Ovary (tissue), 9 donors: ENCODE measurements around the gene ICOSLG. TPM values are rescaled to one million over a fixed set of nuclear protein-coding genes. Genes with fewer than 3 reads are reported as not detected.
"Not testable (repeated sequence)": the region's sequence is repeated elsewhere in the genome, so short reads cannot be mapped to it uniquely, and the experiment has no call there.

Source experiments
- DNase-seq, 5 donors: peaks; one replicate each; pipeline ENCODE4 v3.0.0-alpha.2; 2019 to 2020
- H3K27ac ChIP-seq, 2 donors: fragments of 200-600 bp; one replicate each; pipeline versions ENCODE4 v1.5.1 to v1.8.0; 2019 to 2022
- H3K27me3 ChIP-seq: fragments of 200-600 bp; one replicate; pipeline ENCODE4 v1.8.0; 2022
- H3K36me3 ChIP-seq: fragments of 200-600 bp; sonication (generic); one replicate; pipeline ENCODE4 v1.5.1; 2019
- H3K4me1 ChIP-seq: one replicate; pipeline ENCODE4 v1.8.1; 2013; ENCODE audit warnings: mild to moderate bottlenecking, moderate library complexity; ENCODE audit not compliant: insufficient read depth
- H3K4me3 ChIP-seq: fragments of 200-600 bp; sonication (generic); one replicate; pipeline ENCODE4 v1.5.1; 2017
- H3K9me3 ChIP-seq, 2 donors: fragments of 200-600 bp in 1 of 2; sonication (generic) in 1 of 2; one replicate each; pipeline versions ENCODE4 v1.5.1 to v1.8.1; 2013 to 2019; ENCODE audit warnings: mild to moderate bottlenecking in 1 of 2, moderate library complexity in 1 of 2
- CTCF ChIP-seq, 3 donors: fragments of 450-650 bp in 2 of 3; fragments of 200-600 bp in 1 of 3; IDR thresholded peaks; one replicate each; pipeline versions ENCODE4 v1.5.1 to v1.8.0; 2016 to 2022; ENCODE audit warnings: antibody characterized with exemption in 3 of 3, mild to moderate bottlenecking in 1 of 3
- EP300 ChIP-seq: sonication (generic); formaldehyde crosslinking; IDR thresholded peaks from one replicate; pipeline ENCODE4 v1.6.1; 2017; ENCODE audit warnings: antibody characterized with exemption
- POLR2A ChIP-seq: fragments of 450-650 bp; IDR thresholded peaks from one replicate; pipeline ENCODE4 v1.6.1; 2017; ENCODE audit warnings: antibody characterized with exemption, mild to moderate bottlenecking, moderate library complexity
- WGBS, 3 donors: extraction: QIAGEN DNeasy Blood & Tissue Kit in 1 of 3; methylation state at CpG; one replicate each; pipeline versions ENCODE4 v1.1.5 to v1.1.7; 2013 to 2017; 5-methylcytosine and 5-hydroxymethylcytosine counted together
- intact Hi-C, 4 donors: fragments of 100-400 bp; cut with DNase I; formaldehyde crosslinking; loops; one replicate each; pipeline versions ENCODE4 v1.11.0 to v1.15.1; 2022 to 2023
- polyA plus RNA-seq, 2 donors: library from polyadenylated mRNA; stranded (reverse); fragments of 200-250 nt in 1 of 2; fragments of 350-450 nt in 1 of 2; fragmentation: Illumina TruSeq in 1 of 2; extraction: RNeasy Lipid Tissue Mini Kit (QIAGEN cat#74804) in 1 of 2; gene quantifications; one replicate each; pipeline ENCODE4 v1.2.3, GENCODE V29; 2013 to 2014
- total RNA-seq, 7 donors: library from RNA; depleted of rRNA in 2 of 7; stranded (reverse); fragments of >200 nt in 2 of 7; fragmentation: NEBNext Ultra II Directional in 3 of 7; extraction: Animal tissue kit (Norgen Biotek cat#: 25700) in 3 of 7; gene quantifications; one replicate each; pipeline versions ENCODE4 v1.1.0 to v1.2.4, GENCODE V29; 2016 to 2023
- donor health status: DM: no; HTN: no; CAD: no; lungs with moderate emphysema.
- donor health status: DM: no; HTN: no; CAD: no.
- donor health status: Bipolar disorder and iron deficiency.
- donor health status: DM: yes; HTN: yes; CAD: no.
- donor health status: DM: no; HTN: no; CAD: no.
- donor health status: DM: yes; HTN: yes; CAD: no.

ICOSLG gene
- total and polyA plus RNA-seq, 9 donors: 0.42 to 7.7 (median 0.81) TPM

GRCh38 chr21:44286086-44286715 is 45.5 kb upstream of the ICOSLG start:
- no peaks in the 10 kb centered on the region for H3K36me3 ChIP-seq
- H3K27ac ChIP-seq: no peak overlapping the region
- H3K9me3 ChIP-seq: no peaks in the 10 kb centered on the region
- H3K27me3 ChIP-seq: no peaks in the 10 kb centered on the region
- intact Hi-C loops: no loop called here
- DNase-seq: no peak
- 35 to 53% (median 42%) methylated on average over 15 to 21 of the region's 21 CpGs for WGBS, 3 donors
- H3K4me1 ChIP-seq: no peaks in the 10 kb centered on the region
- H3K4me3 ChIP-seq: no peak overlapping the region
- TF ChIP-seq EP300 (no peak), CTCF (IDR thresholded peaks at IDR 0.05) (no peak), POLR2A (no peak)

- Histone ChIP-seq H3K4me3 (no peak within 1 kb of the TSS), H3K27me3 (no peaks in the 10 kb centered on the region), H3K9me3 (no peaks in the 10 kb centered on the region), H3K36me3 (no peaks in the 10 kb centered on the region), H3K4me1 (no peaks in the 10 kb centered on the region), H3K27ac (no peak within 1 kb of the TSS)
- intact Hi-C loops: no loop called here
- TF ChIP-seq POLR2A: no peak
- no peak for TF ChIP-seq EP300
- no peak for TF ChIP-seq CTCF (IDR thresholded peaks at IDR 0.05)
- DNase-seq: no peak
- 18 to 31% (median 26%) methylated on average over 41 to 56 of the region's 56 CpGs for WGBS, 3 donors
These were observed 44.6 kb upstream of the ICOSLG start, which contains the start of gene AIRE for GRCh38 chr21:44285138-44285992. Gene AIRE, plus strand, starts transcription at chr21:44285876. Its CDS starts 131 bp downstream, at chr21:44286007.

GRCh38 chr21:44283948-44284347 is 43.2 kb upstream of the ICOSLG start:
- Histone ChIP-seq H3K9me3 (no peaks in the 10 kb centered on the region), H3K4me3 (no peak overlapping the region), H3K27ac (no peak overlapping the region), H3K27me3 (no peaks in the 10 kb centered on the region), H3K4me1 (no peaks in the 10 kb centered on the region), H3K36me3 (no peaks in the 10 kb centered on the region)
- 61 to 78% (median 76%) methylated on average over 11 of the region's 11 CpGs for WGBS, 3 donors
- TF ChIP-seq CTCF (IDR thresholded peaks at IDR 0.05) (no peak), EP300 (no peak), POLR2A (no peak)
- DNase-seq: no peak
- intact Hi-C loops: no loop called here

- 46 to 60% (median 50%) methylated on average over 11 of the region's 11 CpGs for WGBS, 3 donors
These were observed 42.6 kb upstream of the ICOSLG start for GRCh38 chr21:44283211-44283785.

More at GRCh38 chr21:44283211-44283785, 42.6 kb upstream of the ICOSLG start:
- H3K4me1 ChIP-seq, H3K27ac ChIP-seq, H3K36me3 ChIP-seq, intact Hi-C loops, H3K4me3 ChIP-seq, H3K9me3 ChIP-seq, H3K27me3 ChIP-seq, DNase-seq: not testable (repeated sequence)
